Measurements from ENCODE around the gene SUN2.
A peak's percentile ranks its signal among the peaks of the same experiment; 100 is the strongest.
"Not testable (repeated sequence)": the region's sequence is repeated elsewhere in the genome, so short reads cannot be mapped to it uniquely, and the experiment has no call there.

Gene SUN2, protein sequence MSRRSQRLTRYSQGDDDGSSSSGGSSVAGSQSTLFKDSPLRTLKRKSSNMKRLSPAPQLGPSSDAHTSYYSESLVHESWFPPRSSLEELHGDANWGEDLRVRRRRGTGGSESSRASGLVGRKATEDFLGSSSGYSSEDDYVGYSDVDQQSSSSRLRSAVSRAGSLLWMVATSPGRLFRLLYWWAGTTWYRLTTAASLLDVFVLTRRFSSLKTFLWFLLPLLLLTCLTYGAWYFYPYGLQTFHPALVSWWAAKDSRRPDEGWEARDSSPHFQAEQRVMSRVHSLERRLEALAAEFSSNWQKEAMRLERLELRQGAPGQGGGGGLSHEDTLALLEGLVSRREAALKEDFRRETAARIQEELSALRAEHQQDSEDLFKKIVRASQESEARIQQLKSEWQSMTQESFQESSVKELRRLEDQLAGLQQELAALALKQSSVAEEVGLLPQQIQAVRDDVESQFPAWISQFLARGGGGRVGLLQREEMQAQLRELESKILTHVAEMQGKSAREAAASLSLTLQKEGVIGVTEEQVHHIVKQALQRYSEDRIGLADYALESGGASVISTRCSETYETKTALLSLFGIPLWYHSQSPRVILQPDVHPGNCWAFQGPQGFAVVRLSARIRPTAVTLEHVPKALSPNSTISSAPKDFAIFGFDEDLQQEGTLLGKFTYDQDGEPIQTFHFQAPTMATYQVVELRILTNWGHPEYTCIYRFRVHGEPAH

DNA sequence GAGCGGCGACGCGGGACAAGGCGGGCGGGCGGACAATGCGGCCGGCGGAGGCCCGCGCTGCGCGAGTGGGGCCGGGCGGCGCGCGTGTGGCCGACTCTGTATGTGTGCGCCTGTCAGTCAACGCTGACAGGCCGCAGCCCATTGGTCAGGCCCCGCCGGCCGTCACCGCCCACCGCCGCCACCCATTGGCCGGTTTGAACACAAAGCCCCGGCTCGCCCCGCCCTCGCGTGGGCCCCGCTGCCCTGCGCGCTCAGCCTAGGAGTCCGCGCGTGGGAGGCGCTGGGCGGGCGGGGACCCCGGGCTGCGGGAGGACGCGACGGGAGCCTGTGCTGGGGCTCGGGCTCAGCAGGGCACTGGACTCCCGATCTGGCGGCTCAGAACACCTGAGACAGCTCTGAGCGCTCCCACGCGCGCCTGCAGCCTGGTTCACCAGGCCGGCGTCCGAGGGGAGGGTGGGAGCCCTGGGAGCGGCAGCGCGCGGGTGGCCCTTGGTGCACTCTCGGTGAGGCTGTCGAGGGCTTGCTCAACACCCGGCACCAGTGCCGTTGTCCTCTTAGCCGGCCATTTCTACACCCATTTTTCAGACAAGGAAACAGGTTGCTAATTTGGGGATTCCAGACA lies at the start of gene SUN2:
TSS of gene SUN2 (minus strand) at position 88 of the 622 bp plus-strand sequence. CDS start 3,370 bp downstream, outside the sequence.
- Histone ChIP-seq H2AFZ (ENCODE audit: low read length, unreplicated experiment) (peak within 1 kb of the TSS; percentile 81), H3K4me1 (ENCODE audit: control insufficient read depth, insufficient read depth, low read length, unreplicated experiment) (peaks cover 8% of the 10 kb centered on the region), H3K79me2 (ENCODE audit: control insufficient read depth, insufficient read depth, low read length, unreplicated experiment) (peaks cover 10% of the 10 kb centered on the region), H3K36me3 (ENCODE audit: insufficient read depth, low read length) (no peaks in the 10 kb centered on the region), H3K27ac (ENCODE audit: low read depth, low read length) (peak within 1 kb of the TSS; percentile 88), H3K27me3 (ENCODE audit: insufficient read depth, low read length) (no peaks in the 10 kb centered on the region), H3K4me3 (ENCODE audit: low read depth, low read length) (peak within 1 kb of the TSS; percentile 74)

DNA sequence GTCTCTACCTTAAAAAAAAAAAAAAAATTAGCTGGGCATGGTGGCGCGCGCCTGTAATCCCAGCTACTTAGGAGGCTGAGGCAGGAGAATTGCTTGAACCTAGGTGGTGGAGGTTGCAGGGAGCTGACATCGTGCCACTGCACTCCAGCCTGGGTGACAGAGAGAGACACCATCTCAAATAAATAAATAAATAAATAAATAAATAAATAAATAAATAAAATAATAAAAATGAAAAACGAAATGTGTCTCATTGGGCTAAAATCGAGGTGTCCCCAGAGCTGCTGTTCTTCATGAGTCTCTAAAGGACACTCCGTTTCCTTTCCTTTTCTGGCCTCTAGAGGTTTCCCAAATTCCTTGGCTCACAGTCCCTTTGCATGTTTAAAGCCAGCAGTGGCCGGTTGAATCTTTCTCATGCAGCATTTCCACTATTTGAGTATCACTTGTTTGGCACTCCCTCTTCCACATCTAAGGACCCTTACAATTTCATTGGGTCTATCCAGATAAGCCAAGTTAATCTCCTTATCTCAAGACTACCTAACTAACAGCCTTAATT lies 49.3 kb upstream of the SUN2 start:
- H2AFZ ChIP-seq (ENCODE audit: low read length, unreplicated experiment); H3K79me2 ChIP-seq (ENCODE audit: control insufficient read depth, insufficient read depth, low read length, unreplicated experiment); H3K4me3 ChIP-seq (ENCODE audit: low read depth, low read length); H3K27ac ChIP-seq (ENCODE audit: low read depth, low read length); H3K27me3 ChIP-seq (ENCODE audit: insufficient read depth, low read length); H3K36me3 ChIP-seq (ENCODE audit: insufficient read depth, low read length); H3K4me1 ChIP-seq (ENCODE audit: control insufficient read depth, insufficient read depth, low read length, unreplicated experiment): not testable (repeated sequence)

DNA sequence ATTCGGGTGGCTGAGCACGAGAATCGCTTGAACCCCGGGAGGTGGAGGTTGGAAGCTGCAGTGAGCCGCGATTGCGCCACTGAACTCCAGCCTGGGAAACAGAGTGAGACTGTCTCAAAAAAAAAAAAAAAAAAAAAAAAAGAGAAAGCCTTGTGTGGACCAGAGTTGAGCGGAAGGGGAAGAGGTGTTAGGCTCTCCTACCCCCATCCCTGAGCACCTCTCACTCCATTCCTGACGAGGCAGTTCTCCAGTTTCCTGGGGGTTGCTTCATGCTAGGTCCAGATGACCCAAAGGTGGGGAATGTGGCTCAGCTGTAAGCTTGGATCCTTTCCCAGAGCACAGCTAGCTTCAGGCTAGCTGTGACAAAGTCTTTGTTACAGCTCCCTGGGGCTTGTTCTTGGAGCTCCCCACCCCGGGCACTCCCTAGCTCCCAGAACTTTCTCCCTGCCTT lies 46.9 kb upstream of the SUN2 start:
- H3K27me3 ChIP-seq (ENCODE audit: insufficient read depth, low read length) = no peaks in the 10 kb centered on the region
- no peak overlapping the region for H2AFZ ChIP-seq (ENCODE audit: low read length, unreplicated experiment)
- H3K4me3 ChIP-seq (ENCODE audit: low read depth, low read length) = no peak overlapping the region
- no peaks in the 10 kb centered on the region for H3K4me1 ChIP-seq (ENCODE audit: control insufficient read depth, insufficient read depth, low read length, unreplicated experiment)
- no peaks in the 10 kb centered on the region for H3K36me3 ChIP-seq (ENCODE audit: insufficient read depth, low read length)
- no peak overlapping the region for H3K27ac ChIP-seq (ENCODE audit: low read depth, low read length)
- no peaks in the 10 kb centered on the region for H3K79me2 ChIP-seq (ENCODE audit: control insufficient read depth, insufficient read depth, low read length, unreplicated experiment)

DNA sequence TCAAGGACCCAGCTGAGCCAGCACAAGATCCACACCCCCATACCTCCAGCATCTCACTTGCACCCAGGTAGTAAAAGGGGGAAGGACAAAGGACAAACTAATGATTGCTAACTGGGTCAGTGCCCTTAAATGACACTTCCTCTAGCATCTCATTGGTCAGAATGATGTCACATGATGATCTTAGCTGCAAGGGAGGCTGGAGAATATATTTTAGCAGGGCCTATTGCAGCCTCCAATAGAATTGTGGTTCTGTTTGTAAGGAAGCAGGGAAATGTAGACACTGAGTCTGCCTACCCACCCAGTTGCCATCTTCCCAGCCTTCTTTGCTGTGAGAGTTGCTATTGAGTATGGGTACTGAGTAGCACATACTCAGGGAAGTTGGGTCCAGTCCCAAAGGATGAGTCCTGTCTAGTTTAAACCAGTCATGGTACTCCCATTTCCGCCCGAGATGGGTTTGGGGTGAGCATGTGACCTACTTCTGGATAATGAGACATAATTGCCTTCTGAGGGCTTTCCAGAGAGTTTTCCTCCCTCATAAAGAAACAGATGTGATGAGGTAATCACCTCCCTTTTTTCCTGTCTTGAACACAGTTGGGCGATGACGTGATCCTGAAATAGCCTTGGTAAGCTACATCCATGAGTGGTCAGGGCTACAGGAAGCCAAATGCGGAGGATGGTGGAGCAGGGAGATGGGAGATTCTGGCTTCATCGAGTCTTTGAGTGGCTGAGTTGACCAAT lies 43.6 kb upstream of the SUN2 start:
- H2AFZ ChIP-seq (ENCODE audit: low read length, unreplicated experiment) = no peak overlapping the region
- H3K27ac ChIP-seq (ENCODE audit: low read depth, low read length) = no peak overlapping the region
- H3K27me3 ChIP-seq (ENCODE audit: insufficient read depth, low read length) = no peaks in the 10 kb centered on the region

DNA sequence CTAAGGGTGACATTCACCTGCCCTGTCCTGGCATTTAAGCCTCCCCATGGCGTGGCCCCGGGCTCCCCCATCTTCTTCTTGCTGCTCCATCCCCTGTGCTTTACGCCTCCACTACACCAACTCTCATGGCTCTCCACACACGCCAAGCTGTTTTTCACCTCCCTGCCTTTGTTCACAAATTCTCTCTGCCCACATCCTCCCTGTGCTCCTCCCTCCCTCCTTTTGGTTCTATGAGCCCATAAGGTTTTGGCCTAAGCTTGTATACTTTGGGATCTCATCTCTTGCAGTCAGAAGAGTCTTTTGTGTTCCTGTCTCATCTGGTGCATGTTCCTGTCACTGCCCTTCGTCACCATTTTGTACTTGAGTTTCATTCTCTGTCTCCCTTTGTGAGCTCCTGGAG lies 42.7 kb upstream of the SUN2 start:
- Histone ChIP-seq H3K79me2 (ENCODE audit: control insufficient read depth, insufficient read depth, low read length, unreplicated experiment) (peaks cover 1% of the 10 kb centered on the region), H3K36me3 (ENCODE audit: insufficient read depth, low read length) (no peaks in the 10 kb centered on the region), H3K4me1 (ENCODE audit: control insufficient read depth, insufficient read depth, low read length, unreplicated experiment) (peaks cover 4% of the 10 kb centered on the region), H2AFZ (ENCODE audit: low read length, unreplicated experiment) (no peak overlapping the region), H3K27me3 (ENCODE audit: insufficient read depth, low read length) (no peaks in the 10 kb centered on the region), H3K4me3 (ENCODE audit: low read depth, low read length) (no peak overlapping the region), H3K27ac (ENCODE audit: low read depth, low read length) (no peak overlapping the region)

More for the DNA sequence above, 43.6 kb upstream of the SUN2 start:
- H3K79me2 ChIP-seq (ENCODE audit: control insufficient read depth, insufficient read depth, low read length, unreplicated experiment) = no peaks in the 10 kb centered on the region
- peaks cover under 1% of the 10 kb centered on the region for H3K4me1 ChIP-seq (ENCODE audit: control insufficient read depth, insufficient read depth, low read length, unreplicated experiment)
- no peaks in the 10 kb centered on the region for H3K36me3 ChIP-seq (ENCODE audit: insufficient read depth, low read length)
- no peak overlapping the region for H3K4me3 ChIP-seq (ENCODE audit: low read depth, low read length)

DNA sequence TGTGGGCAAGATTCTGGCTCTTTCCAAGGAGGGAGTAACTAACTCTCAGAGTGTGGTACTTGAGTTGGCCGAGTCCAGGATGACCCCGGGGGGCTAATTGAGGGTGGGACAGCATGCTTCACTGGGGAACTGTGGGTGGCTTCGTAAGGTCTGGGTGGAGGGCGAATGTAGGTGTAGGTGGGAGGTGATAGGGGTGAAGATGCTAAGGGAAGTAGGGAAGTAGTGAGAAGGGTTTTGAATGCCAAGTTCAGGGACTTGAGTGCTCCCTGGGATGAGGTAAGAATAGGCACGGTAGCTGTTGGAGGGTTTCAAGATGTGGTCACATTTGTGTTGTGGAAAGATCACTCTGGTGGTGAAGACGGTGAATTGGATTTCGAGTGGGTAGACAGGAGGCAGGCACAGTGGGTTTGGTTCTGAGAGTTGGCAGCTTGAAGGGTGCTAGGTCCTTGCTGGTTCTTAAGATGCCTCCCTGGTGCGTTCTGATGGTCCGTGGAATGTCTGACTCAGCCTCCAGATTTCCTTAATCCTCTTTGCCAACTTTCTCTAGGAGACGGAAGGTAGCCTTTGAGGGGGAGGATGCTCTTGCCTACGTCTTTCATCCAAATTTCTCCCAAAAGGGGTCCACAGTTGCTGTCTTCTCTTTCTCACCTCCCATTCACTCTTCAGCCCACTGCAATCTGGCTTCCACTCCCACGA lies 40.6 kb upstream of the SUN2 start:
- Histone ChIP-seq H3K4me1 (ENCODE audit: control insufficient read depth, insufficient read depth, low read length, unreplicated experiment) (peaks cover 11% of the 10 kb centered on the region), H3K79me2 (ENCODE audit: control insufficient read depth, insufficient read depth, low read length, unreplicated experiment) (peaks cover 11% of the 10 kb centered on the region), H3K27ac (ENCODE audit: low read depth, low read length) (no peak overlapping the region), H3K4me3 (ENCODE audit: low read depth, low read length) (no peak overlapping the region), H3K36me3 (ENCODE audit: insufficient read depth, low read length) (no peaks in the 10 kb centered on the region), H2AFZ (ENCODE audit: low read length, unreplicated experiment) (no peak overlapping the region), H3K27me3 (ENCODE audit: insufficient read depth, low read length) (no peaks in the 10 kb centered on the region)

DNA sequence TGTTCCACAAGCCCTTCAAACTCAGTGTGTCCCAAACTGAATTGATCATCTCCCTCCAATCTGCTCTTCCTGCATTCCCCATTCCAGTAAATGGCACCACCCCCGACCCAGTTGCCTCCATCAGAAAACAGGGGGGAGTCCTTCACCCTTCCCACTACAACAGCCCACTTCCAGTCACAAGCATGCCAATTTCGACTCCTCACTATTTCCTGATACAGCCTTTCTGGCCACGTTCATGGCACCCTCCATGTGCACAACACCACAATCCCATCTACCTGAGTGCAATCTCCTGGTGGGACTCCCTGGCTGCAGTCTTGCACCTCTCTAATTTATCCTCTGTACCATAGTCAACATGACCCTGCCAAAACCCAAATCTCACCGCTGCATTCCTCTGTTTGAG lies 39.8 kb upstream of the SUN2 start:
- Histone ChIP-seq H3K4me1 (ENCODE audit: control insufficient read depth, insufficient read depth, low read length, unreplicated experiment) (peaks cover 11% of the 10 kb centered on the region), H3K27me3 (ENCODE audit: insufficient read depth, low read length) (no peaks in the 10 kb centered on the region), H3K4me3 (ENCODE audit: low read depth, low read length) (no peak overlapping the region), H3K79me2 (ENCODE audit: control insufficient read depth, insufficient read depth, low read length, unreplicated experiment) (peaks cover 11% of the 10 kb centered on the region), H3K36me3 (ENCODE audit: insufficient read depth, low read length) (no peaks in the 10 kb centered on the region), H3K27ac (ENCODE audit: low read depth, low read length) (no peak overlapping the region), H2AFZ (ENCODE audit: low read length, unreplicated experiment) (no peak overlapping the region)

DNA sequence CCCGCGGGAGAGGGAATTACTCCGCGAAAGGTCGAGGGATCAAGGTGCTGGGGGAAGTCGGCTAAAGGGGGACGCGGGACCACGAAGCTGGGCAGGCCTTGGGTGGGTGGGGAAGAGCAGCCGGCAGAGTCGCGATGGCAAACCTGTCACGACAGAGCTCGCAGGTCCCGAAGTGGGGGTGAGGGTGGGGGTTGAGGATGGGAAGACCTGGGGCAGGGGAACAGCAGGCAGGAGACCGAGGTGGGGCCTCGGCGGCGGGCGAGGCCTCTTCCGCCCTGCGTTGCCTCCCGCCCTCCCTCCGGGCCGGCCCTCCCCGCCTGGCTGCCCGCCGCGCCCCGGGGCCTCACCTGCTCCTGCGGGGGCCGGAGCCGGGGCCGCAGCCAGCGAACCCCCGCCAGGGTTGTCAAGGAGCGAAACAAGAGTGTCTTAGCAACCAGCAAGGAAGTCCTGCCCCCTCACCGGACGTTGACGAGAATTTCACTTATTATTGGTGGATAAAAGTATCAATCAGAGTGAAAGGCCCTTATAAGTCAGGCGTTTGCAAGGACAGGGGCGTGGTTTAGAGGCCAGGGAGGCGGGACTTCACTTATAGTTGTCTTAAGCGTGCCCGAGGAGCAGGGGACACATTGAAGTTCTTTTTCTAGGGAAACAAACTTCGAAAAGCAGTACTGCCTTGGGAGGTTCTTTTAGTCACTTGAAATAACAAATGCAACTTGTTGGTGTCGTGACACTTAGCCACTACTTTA lies 38.1 kb upstream of the SUN2 start, which contains the start of gene DNAL4:
TSS of gene DNAL4 (minus strand) at position 423 of the 746 bp plus-strand sequence. CDS start 11,412 bp downstream, outside the sequence.
- H2AFZ ChIP-seq (ENCODE audit: low read length, unreplicated experiment) = peak within 1 kb of the TSS; percentile 78
- H3K36me3 ChIP-seq (ENCODE audit: insufficient read depth, low read length) = no peaks in the 10 kb centered on the region
- H3K79me2 ChIP-seq (ENCODE audit: control insufficient read depth, insufficient read depth, low read length, unreplicated experiment) = peaks cover 11% of the 10 kb centered on the region
- H3K27ac ChIP-seq (ENCODE audit: low read depth, low read length) = peak within 1 kb of the TSS; percentile 51
- H3K27me3 ChIP-seq (ENCODE audit: insufficient read depth, low read length) = no peaks in the 10 kb centered on the region
- peaks cover 13% of the 10 kb centered on the region for H3K4me1 ChIP-seq (ENCODE audit: control insufficient read depth, insufficient read depth, low read length, unreplicated experiment)
- peak within 1 kb of the TSS; percentile 94 for H3K4me3 ChIP-seq (ENCODE audit: low read depth, low read length)

DNA sequence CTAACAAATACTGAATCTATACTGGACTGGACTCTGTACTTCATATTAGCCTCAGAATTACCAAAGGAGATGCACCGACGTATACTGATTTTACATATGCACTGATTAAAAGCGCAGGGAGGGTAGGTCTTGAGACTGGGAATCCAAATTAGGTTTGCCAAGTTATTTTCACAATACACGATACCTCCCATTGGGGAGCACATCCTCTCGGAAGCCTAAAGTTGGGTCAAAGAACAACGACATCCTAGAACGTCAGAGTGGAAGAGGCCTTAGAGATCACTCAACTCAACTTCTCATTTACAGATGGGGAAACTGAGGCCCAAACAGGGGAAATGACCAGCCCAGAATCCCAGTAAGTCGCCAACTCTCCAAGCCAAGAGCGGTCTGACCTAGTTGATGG lies 37.5 kb upstream of the SUN2 start:
- Histone ChIP-seq H2AFZ (ENCODE audit: low read length, unreplicated experiment) (peak overlapping the region; percentile 78), H3K79me2 (ENCODE audit: control insufficient read depth, insufficient read depth, low read length, unreplicated experiment) (peaks cover 11% of the 10 kb centered on the region), H3K4me1 (ENCODE audit: control insufficient read depth, insufficient read depth, low read length, unreplicated experiment) (peaks cover 18% of the 10 kb centered on the region), H3K27me3 (ENCODE audit: insufficient read depth, low read length) (no peaks in the 10 kb centered on the region), H3K4me3 (ENCODE audit: low read depth, low read length) (peak overlapping the region; percentile 94), H3K27ac (ENCODE audit: low read depth, low read length) (peak overlapping the region; percentile 51), H3K36me3 (ENCODE audit: insufficient read depth, low read length) (no peaks in the 10 kb centered on the region)

Data from ACC112 (cell line).